SK-N-SH treated with all-trans-retinoic acid at 6 μM for 48 hours (cell line): ENCODE results near the gene ACMSD.

Experiments used
- ATAC-seq: fragments of 200-7000 bp; cut with Tn5 transposase; 3 replicates; pipeline ENCODE4 v1.9.1; 2020; ENCODE audit warnings: mild to moderate bottlenecking, moderate library complexity
- GLIS3 ChIP-seq: fragments of 250-450 bp; sonication (Bioruptor Pico); IDR thresholded peaks from 2 replicates; pipeline ENCODE4 v1.5.0; 2020; ENCODE audit warnings: mild to moderate bottlenecking, moderate library complexity
- ISL1 ChIP-seq: fragments of 250-450 bp; sonication (Bioruptor Pico); IDR thresholded peaks from 2 replicates; pipeline ENCODE4 v2.1.2; 2022; ENCODE audit warnings: mild to moderate bottlenecking, moderate library complexity
- OSR1 ChIP-seq: fragments of 250-450 bp; sonication (Bioruptor Pico); IDR thresholded peaks from 2 replicates; pipeline ENCODE4 v1.8.0; 2022; ENCODE audit warnings: moderate library complexity, mild to moderate bottlenecking, inconsistent platforms
- PPARA ChIP-seq: fragments of 250-450 bp; sonication (Bioruptor Pico); IDR thresholded peaks from 2 replicates; pipeline ENCODE4 v1.5.0; 2020; ENCODE audit warnings: mild to moderate bottlenecking, borderline replicate concordance
- RARB ChIP-seq: fragments of 250-450 bp; sonication (Bioruptor Pico); IDR thresholded peaks from 2 replicates; pipeline ENCODE4 v1.8.0; 2021; ENCODE audit warnings: mild to moderate bottlenecking, moderate library complexity
- SNAI2 ChIP-seq: fragments of 250-450 bp; sonication (Bioruptor Pico); IDR thresholded peaks from 2 replicates; pipeline ENCODE4 v1.5.0; 2020; ENCODE audit warnings: mild to moderate bottlenecking, moderate library complexity
- TCF4 ChIP-seq: fragments of 250-450 bp; sonication (Bioruptor Pico); IDR thresholded peaks from 2 replicates; pipeline ENCODE4 v1.8.0; 2021; ENCODE audit warnings: mild to moderate bottlenecking, moderate library complexity, borderline replicate concordance
- TOX ChIP-seq: fragments of 250-450 bp; sonication (Bioruptor Pico); IDR thresholded peaks from 2 replicates; pipeline ENCODE4 v1.8.0; 2021; ENCODE audit warnings: mild to moderate bottlenecking, moderate library complexity, borderline replicate concordance
- ZFP3 ChIP-seq: fragments of 250-450 bp; sonication (Bioruptor Pico); IDR thresholded peaks from 2 replicates; pipeline ENCODE4 v1.5.0; 2020; ENCODE audit warnings: mild to moderate bottlenecking, moderate library complexity
- ZNF70 ChIP-seq: fragments of 450-650 bp; formaldehyde crosslinking; IDR thresholded peaks from 2 replicates; pipeline ENCODE4 v1.5.0; 2020; ENCODE audit warnings: mild to moderate bottlenecking, moderate library complexity
- TF ChIP-seq, protein P1 (sequence below): fragments of 250-450 bp; sonication (Bioruptor Pico); IDR thresholded peaks from 2 replicates; pipeline ENCODE4 v1.5.1; 2020; ENCODE audit warnings: low read depth, mild to moderate bottlenecking, moderate library complexity
- TF ChIP-seq, protein P2 (sequence below): fragments of 250-450 bp; sonication (Bioruptor Pico); IDR thresholded peaks from 2 replicates; pipeline ENCODE4 v1.8.0; 2020; ENCODE audit warnings: mild to moderate bottlenecking, moderate library complexity, borderline replicate concordance
- TF ChIP-seq, protein P3 (sequence below): fragments of 250-450 bp; sonication (Bioruptor Pico); IDR thresholded peaks from 2 replicates; pipeline ENCODE4 v1.8.0; 2021; ENCODE audit warnings: low read depth, mild to moderate bottlenecking, moderate library complexity, borderline replicate concordance
- TF ChIP-seq, protein P4 (sequence below): fragments of 250-450 bp; sonication (Bioruptor Pico); IDR thresholded peaks from 2 replicates; pipeline ENCODE4 v1.5.1; 2021; ENCODE audit warnings: mild to moderate bottlenecking, moderate library complexity
- TF ChIP-seq, protein P5 (sequence below): fragments of 250-450 bp; sonication (Bioruptor Pico); IDR thresholded peaks from 2 replicates; pipeline ENCODE4 v1.5.0; 2020; ENCODE audit warnings: mild to moderate bottlenecking, moderate library complexity

ACMSD gene

DNA sequence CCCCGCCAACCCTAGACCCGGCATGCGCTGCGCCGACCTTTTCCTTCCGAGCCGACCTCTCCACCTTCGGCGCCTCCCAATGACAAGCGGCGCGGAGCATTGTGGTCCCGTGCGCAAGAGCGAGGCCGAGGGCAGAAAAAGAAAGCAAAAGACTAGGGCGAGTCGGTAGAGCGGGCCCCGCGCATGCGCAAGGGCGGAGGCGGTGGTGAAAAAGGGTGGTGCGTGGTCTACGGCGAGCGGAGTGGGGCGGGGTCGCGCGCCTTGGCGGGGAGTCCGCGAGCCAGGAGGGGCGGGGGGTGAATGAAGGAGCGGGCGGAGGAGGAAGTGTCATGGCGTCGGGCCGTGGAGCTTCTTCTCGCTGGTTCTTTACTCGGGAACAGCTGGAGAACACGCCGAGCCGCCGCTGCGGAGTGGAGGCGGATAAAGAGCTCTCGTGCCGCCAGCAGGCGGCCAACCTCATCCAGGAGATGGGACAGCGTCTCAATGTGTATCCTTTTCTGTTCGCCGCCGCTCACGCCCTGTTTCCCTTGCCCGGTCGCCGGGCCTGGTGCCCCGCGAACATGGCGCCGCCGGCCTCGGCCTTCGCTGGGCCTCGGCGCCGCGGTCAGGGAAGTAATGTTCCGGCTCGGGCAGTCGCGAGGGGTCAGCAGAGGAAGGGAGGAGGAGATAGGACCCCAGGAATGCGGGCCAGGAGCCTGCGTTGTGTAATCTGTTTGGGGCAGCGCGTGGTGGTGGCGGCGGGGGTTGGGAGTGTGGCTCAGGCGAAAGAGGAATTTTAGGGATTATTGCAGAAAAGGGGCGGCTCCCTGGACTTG lies 80.3 kb downstream of the ACMSD start, which contains the start of gene CCNT2 (continued):
- TF ChIP-seq, protein P1, sequence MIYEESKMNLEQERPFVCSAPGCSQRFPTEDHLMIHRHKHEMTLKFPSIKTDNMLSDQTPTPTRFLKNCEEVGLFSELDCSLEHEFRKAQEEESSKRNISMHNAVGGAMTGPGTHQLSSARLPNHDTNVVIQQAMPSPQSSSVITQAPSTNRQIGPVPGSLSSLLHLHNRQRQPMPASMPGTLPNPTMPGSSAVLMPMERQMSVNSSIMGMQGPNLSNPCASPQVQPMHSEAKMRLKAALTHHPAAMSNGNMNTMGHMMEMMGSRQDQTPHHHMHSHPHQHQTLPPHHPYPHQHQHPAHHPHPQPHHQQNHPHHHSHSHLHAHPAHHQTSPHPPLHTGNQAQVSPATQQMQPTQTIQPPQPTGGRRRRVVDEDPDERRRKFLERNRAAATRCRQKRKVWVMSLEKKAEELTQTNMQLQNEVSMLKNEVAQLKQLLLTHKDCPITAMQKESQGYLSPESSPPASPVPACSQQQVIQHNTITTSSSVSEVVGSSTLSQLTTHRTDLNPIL (CRISPR knock-in tag), result no peak
- TF ChIP-seq ZNF70 (CRISPR knock-in tag), result no peak
- TF ChIP-seq RARB (CRISPR knock-in tag), result no peak
- TF ChIP-seq GLIS3, result no peak
- no peak for TF ChIP-seq TOX (CRISPR knock-in tag)
- no peak for TF ChIP-seq ZFP3 (CRISPR knock-in tag)
- TF ChIP-seq, all 23 proteins: peak for 0

DNA sequence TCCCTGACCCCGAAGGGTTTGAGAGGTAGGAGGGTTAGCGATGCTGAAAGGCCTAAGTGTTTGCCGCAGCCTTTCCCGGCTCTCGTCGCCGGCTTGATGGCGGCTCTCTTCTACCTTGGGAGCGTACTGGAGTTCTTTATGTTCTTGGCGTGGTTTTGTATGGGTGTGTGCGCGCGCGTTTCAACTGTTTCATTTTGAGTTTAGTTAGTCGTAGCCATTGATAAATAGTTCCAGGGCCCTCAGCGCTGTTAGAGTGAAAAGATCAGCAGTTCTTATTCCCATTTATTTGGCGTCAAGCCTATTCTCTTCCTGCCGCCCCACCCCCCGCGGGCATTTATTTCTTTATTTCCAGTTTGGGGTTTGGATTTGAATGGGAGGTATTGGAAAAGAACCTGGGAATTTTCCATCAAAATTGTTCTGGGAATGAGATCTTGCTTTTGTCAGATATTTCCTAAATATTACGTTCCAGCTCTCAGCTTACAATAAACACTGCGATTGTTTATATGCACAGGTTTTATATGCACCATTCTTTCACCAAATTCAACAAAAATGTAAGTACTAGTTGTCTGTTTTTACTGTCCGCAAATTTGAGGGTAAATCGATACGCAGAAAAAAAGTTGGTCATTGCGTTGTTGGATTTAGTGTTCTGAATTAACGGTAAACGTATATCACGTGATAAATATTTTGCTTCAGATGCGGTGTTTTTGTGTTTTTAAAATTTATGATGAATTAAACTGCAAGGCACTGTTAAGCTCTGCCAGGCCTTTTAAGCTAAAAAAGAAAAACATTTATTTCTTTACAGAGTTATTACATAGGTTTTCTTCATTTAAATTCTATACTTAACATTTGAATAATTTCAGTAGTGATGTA lies 81.2 kb downstream of the ACMSD start:
- ATAC-seq, result peak; percentile 12
- TF ChIP-seq GLIS3 (no peak), TOX (CRISPR knock-in tag) (no peak), OSR1 (no peak)
- TF ChIP-seq, protein P2, sequence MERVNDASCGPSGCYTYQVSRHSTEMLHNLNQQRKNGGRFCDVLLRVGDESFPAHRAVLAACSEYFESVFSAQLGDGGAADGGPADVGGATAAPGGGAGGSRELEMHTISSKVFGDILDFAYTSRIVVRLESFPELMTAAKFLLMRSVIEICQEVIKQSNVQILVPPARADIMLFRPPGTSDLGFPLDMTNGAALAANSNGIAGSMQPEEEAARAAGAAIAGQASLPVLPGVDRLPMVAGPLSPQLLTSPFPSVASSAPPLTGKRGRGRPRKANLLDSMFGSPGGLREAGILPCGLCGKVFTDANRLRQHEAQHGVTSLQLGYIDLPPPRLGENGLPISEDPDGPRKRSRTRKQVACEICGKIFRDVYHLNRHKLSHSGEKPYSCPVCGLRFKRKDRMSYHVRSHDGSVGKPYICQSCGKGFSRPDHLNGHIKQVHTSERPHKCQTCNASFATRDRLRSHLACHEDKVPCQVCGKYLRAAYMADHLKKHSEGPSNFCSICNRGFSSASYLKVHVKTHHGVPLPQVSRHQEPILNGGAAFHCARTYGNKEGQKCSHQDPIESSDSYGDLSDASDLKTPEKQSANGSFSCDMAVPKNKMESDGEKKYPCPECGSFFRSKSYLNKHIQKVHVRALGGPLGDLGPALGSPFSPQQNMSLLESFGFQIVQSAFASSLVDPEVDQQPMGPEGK (CRISPR knock-in tag), result no peak
- TF ChIP-seq, protein P1 (CRISPR knock-in tag), result no peak
- TF ChIP-seq, protein P3, sequence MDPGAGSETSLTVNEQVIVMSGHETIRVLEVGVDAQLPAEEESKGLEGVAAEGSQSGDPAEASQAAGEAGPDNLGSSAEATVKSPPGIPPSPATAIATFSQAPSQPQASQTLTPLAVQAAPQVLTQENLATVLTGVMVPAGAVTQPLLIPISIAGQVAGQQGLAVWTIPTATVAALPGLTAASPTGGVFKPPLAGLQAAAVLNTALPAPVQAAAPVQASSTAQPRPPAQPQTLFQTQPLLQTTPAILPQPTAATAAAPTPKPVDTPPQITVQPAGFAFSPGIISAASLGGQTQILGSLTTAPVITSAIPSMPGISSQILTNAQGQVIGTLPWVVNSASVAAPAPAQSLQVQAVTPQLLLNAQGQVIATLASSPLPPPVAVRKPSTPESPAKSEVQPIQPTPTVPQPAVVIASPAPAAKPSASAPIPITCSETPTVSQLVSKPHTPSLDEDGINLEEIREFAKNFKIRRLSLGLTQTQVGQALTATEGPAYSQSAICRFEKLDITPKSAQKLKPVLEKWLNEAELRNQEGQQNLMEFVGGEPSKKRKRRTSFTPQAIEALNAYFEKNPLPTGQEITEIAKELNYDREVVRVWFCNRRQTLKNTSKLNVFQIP (CRISPR knock-in tag), result no peak
- TF ChIP-seq, protein P4, sequence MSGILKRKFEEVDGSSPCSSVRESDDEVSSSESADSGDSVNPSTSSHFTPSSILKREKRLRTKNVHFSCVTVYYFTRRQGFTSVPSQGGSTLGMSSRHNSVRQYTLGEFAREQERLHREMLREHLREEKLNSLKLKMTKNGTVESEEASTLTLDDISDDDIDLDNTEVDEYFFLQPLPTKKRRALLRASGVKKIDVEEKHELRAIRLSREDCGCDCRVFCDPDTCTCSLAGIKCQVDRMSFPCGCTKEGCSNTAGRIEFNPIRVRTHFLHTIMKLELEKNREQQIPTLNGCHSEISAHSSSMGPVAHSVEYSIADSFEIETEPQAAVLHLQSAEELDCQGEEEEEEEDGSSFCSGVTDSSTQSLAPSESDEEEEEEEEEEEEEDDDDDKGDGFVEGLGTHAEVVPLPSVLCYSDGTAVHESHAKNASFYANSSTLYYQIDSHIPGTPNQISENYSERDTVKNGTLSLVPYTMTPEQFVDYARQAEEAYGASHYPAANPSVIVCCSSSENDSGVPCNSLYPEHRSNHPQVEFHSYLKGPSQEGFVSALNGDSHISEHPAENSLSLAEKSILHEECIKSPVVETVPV (CRISPR knock-in tag), result no peak
- TF ChIP-seq, protein P5, sequence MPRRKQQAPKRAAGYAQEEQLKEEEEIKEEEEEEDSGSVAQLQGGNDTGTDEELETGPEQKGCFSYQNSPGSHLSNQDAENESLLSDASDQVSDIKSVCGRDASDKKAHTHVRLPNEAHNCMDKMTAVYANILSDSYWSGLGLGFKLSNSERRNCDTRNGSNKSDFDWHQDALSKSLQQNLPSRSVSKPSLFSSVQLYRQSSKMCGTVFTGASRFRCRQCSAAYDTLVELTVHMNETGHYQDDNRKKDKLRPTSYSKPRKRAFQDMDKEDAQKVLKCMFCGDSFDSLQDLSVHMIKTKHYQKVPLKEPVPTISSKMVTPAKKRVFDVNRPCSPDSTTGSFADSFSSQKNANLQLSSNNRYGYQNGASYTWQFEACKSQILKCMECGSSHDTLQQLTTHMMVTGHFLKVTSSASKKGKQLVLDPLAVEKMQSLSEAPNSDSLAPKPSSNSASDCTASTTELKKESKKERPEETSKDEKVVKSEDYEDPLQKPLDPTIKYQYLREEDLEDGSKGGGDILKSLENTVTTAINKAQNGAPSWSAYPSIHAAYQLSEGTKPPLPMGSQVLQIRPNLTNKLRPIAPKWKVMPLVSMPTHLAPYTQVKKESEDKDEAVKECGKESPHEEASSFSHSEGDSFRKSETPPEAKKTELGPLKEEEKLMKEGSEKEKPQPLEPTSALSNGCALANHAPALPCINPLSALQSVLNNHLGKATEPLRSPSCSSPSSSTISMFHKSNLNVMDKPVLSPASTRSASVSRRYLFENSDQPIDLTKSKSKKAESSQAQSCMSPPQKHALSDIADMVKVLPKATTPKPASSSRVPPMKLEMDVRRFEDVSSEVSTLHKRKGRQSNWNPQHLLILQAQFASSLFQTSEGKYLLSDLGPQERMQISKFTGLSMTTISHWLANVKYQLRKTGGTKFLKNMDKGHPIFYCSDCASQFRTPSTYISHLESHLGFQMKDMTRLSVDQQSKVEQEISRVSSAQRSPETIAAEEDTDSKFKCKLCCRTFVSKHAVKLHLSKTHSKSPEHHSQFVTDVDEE (CRISPR knock-in tag), result no peak

DNA sequence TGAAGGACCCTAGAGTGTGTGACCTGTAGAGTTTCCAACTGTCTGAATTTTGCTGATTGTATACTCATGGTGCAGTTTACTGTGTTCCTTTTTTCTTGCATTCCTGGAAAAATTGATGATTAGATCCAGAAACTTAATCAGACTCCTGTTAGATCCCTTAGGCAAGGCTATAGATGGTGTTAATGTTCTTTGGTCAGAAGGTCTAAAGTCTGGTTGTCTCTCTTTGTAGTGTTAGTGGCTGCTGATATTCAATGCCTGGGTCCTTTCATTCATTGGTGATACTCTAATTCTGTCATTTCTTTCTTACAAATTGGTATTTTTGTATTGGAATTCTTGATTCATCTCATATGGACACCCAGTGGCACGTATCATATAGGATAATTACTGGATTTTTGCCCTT lies 86.5 kb downstream of the ACMSD start:
- ATAC-seq, result no peak
- TF ChIP-seq, protein P1 (CRISPR knock-in tag), result no peak
- TF ChIP-seq TCF4 (CRISPR knock-in tag), result no peak
- TF ChIP-seq, protein P5 (CRISPR knock-in tag), result no peak
- no peak for TF ChIP-seq ISL1 (CRISPR knock-in tag)
- TF ChIP-seq TOX (CRISPR knock-in tag), result no peak
- no peak for TF ChIP-seq SNAI2 (CRISPR knock-in tag)
- no peak for TF ChIP-seq PPARA (CRISPR knock-in tag)
- TF ChIP-seq, protein P2 (CRISPR knock-in tag), result no peak
